HG03575 (cell line): ENCODE data around the gene ATG16L2.

Source experiments
- ATAC-seq: cut with Tn5 transposase; IDR thresholded peaks from one replicate; pipeline ENCODE4 v1.9.1; 2021; ENCODE audit not compliant: unreplicated experiment, insufficient number of reproducible peaks, low FRiP score; ENCODE audit errors: extremely low read depth

The ATG16L2 gene

GRCh38 chr11:72814286-72815109 lies at the start of gene ATG16L2:
ATG16L2 (plus strand) TSS chr11:72814411; CDS start chr11:72814446, 35 bp downstream.
- no peak for ATAC-seq

- ATAC-seq: no peak
Observed at GRCh38 chr11:72764503-72764902, 49.7 kb upstream of the ATG16L2 start.

GRCh38 chr11:72766152-72766902 lies 47.9 kb upstream of the ATG16L2 start:
- ATAC-seq: no peak

- ATAC-seq: no peak
Observed at GRCh38 chr11:72767203-72768062, 46.8 kb upstream of the ATG16L2 start.

GRCh38 chr11:72768581-72768980 lies 45.6 kb upstream of the ATG16L2 start:
- ATAC-seq: no peak

- no peak for ATAC-seq
Observed at GRCh38 chr11:72769680-72770079, 44.5 kb upstream of the ATG16L2 start.

GRCh38 chr11:72770799-72771198 lies 43.4 kb upstream of the ATG16L2 start:
- no peak for ATAC-seq

GRCh38 chr11:72771507-72771906 lies 42.7 kb upstream of the ATG16L2 start:
- ATAC-seq: no peak

GRCh38 chr11:72772059-72772458 lies 42.2 kb upstream of the ATG16L2 start:
- ATAC-seq: no peak

GRCh38 chr11:72773291-72773690 lies 40.9 kb upstream of the ATG16L2 start:
- no peak for ATAC-seq

GRCh38 chr11:72773696-72774095 lies 40.5 kb upstream of the ATG16L2 start:
- no peak for ATAC-seq

GRCh38 chr11:72774499-72774898 lies 39.7 kb upstream of the ATG16L2 start:
- ATAC-seq: no peak

GRCh38 chr11:72775288-72776110 lies 38.7 kb upstream of the ATG16L2 start:
- no peak for ATAC-seq

- no peak for ATAC-seq
Observed at GRCh38 chr11:72776117-72776843, 37.9 kb upstream of the ATG16L2 start.

- no peak for ATAC-seq
Observed at GRCh38 chr11:72776844-72777754, 37.1 kb upstream of the ATG16L2 start.

- no peak for ATAC-seq
Observed at GRCh38 chr11:72777755-72778278, 36.4 kb upstream of the ATG16L2 start.
